SK-N-SH (cell line): ENCODE data around the gene ISLR.

Source experiments
- CTCF ChIP-seq: fragments of 200-600 bp; sonication (generic); IDR thresholded peaks from 2 replicates; pipeline ENCODE4 v1.6.1; 2017; ENCODE audit warnings: antibody characterized with exemption, mild to moderate bottlenecking, moderate library complexity
- FOXM1 ChIP-seq: IDR thresholded peaks from 2 replicates; pipeline ENCODE4 v1.4.0; 2012; ENCODE audit warnings: low read depth, mild to moderate bottlenecking
- GABPA ChIP-seq: IDR thresholded peaks from 2 replicates; pipeline ENCODE4 v1.4.0; 2012; ENCODE audit warnings: low read depth, mild to moderate bottlenecking
- JUND ChIP-seq: IDR thresholded peaks from 2 replicates; pipeline ENCODE4 v1.4.0; 2012
- MAX ChIP-seq: IDR thresholded peaks from 2 replicates; pipeline ENCODE4 v1.4.0; 2012; ENCODE audit warnings: low read depth
- POLR2AphosphoS5 ChIP-seq: IDR thresholded peaks from 2 replicates; pipeline ENCODE4 v1.6.1; 2012; ENCODE audit warnings: low read depth, low read length
- RAD21 ChIP-seq: IDR thresholded peaks from 2 replicates; pipeline ENCODE4 v1.6.1; 2012; ENCODE audit warnings: mild to moderate bottlenecking, low read length
- REST ChIP-seq: IDR thresholded peaks from 2 replicates; pipeline ENCODE4 v1.6.1; 2012; ENCODE audit warnings: mild to moderate bottlenecking, low read depth, low read length, moderate library complexity
- RXRA ChIP-seq: IDR thresholded peaks from 2 replicates; pipeline ENCODE4 v1.4.0; 2012; ENCODE audit warnings: low read depth, mild to moderate bottlenecking, borderline replicate concordance
- TCF12 ChIP-seq: IDR thresholded peaks from 2 replicates; pipeline ENCODE4 v1.4.0; 2012
- USF1 ChIP-seq: IDR thresholded peaks from 2 replicates; pipeline ENCODE4 v1.4.0; 2012; ENCODE audit warnings: low read depth, borderline replicate concordance

GRCh38 chr15:74196175-74196574 lies 22.7 kb downstream of the ISLR start:
- TF ChIP-seq CTCF = no peak
- no peak for TF ChIP-seq GABPA
- TF ChIP-seq USF1 = no peak
- no peak for TF ChIP-seq RAD21
- no peak for TF ChIP-seq POLR2AphosphoS5
- TF ChIP-seq MAX = no peak
- no peak for TF ChIP-seq REST
- peak; percentile 94 for TF ChIP-seq RXRA
- TF ChIP-seq TCF12 = peak; percentile 63
- no peak for TF ChIP-seq JUND
- no peak for TF ChIP-seq FOXM1
